ENCODE measurements around the gene EDN2.

The EDN2 gene

DNA sequence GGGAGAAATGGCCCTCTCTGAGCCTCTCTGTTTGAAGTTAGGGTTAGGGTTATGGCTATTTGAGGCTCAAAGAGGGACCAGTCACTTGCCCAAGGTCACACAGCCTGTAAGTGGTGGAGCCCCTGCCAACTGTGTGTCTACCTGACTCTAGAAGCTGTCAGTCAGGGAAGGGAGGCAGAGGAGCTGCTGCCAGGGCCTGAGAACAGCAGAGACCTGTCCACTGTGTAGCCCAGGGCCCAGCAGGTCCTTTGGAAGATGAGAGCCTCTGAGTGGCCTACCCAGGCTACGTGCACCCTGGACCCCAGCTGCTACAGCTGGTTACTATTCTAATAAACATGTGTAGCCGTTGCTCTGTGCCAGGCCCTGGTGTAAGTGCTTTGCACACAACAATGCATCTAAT is 15.1 kb upstream of the EDN2 start:
- TF ChIP-seq, protein P1, sequence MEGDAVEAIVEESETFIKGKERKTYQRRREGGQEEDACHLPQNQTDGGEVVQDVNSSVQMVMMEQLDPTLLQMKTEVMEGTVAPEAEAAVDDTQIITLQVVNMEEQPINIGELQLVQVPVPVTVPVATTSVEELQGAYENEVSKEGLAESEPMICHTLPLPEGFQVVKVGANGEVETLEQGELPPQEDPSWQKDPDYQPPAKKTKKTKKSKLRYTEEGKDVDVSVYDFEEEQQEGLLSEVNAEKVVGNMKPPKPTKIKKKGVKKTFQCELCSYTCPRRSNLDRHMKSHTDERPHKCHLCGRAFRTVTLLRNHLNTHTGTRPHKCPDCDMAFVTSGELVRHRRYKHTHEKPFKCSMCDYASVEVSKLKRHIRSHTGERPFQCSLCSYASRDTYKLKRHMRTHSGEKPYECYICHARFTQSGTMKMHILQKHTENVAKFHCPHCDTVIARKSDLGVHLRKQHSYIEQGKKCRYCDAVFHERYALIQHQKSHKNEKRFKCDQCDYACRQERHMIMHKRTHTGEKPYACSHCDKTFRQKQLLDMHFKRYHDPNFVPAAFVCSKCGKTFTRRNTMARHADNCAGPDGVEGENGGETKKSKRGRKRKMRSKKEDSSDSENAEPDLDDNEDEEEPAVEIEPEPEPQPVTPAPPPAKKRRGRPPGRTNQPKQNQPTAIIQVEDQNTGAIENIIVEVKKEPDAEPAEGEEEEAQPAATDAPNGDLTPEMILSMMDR (IDR thresholded peaks at IDR 0.05; ENCODE audit: borderline replicate concordance, insufficient read depth, low read depth, low read length) = no peak
- H3K4me3 ChIP-seq (ENCODE audit: low read depth, low read length) = no peak overlapping the region

DNA sequence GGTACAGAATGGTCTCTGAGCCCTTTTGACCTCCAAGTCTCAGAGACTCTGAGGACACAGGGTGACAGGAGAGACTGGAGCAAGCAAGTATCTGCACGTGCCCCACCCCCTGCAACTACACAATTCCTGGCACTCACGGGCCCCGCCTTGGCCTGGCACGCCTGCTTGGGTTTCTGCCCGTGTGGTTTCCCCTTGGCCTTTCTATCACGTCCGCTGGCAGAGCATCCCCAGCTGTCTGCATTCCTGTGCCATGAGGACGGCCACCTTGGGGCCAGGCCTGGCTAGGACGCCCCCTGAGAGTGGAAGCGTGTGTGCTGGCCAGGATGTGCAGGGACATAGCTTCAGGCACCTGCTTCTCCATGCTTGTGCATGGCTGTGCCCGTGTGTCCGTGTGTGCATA is 14.3 kb upstream of the EDN2 start:
- no peak overlapping the region for H3K4me3 ChIP-seq (ENCODE audit: low read depth, low read length)
- TF ChIP-seq, protein P1 (IDR thresholded peaks at IDR 0.05; ENCODE audit: borderline replicate concordance, insufficient read depth, low read depth, low read length) = no peak

DNA sequence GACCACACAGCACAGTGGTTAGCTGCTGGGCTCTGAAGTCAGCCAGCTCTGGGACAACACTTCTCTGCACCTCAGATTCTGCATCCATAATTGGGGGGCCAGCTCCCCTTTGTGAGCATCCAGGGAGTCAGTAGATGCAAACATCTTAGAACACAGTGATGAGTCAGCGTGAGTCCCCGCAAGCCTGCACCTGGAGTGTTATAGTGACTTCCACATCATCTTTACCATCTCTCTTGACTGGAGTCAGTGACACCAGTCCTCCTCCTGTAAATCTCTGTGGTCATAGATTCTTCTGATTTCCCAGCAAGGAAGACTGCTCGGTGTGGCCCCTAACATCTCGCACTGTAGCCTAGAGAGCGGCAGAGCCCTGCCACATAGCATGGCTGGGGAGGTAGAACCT is 13.9 kb upstream of the EDN2 start:
- TF ChIP-seq, protein P1 (IDR thresholded peaks at IDR 0.05; ENCODE audit: borderline replicate concordance, insufficient read depth, low read depth, low read length) = no peak
- H3K4me3 ChIP-seq (ENCODE audit: low read depth, low read length) = no peak overlapping the region

DNA sequence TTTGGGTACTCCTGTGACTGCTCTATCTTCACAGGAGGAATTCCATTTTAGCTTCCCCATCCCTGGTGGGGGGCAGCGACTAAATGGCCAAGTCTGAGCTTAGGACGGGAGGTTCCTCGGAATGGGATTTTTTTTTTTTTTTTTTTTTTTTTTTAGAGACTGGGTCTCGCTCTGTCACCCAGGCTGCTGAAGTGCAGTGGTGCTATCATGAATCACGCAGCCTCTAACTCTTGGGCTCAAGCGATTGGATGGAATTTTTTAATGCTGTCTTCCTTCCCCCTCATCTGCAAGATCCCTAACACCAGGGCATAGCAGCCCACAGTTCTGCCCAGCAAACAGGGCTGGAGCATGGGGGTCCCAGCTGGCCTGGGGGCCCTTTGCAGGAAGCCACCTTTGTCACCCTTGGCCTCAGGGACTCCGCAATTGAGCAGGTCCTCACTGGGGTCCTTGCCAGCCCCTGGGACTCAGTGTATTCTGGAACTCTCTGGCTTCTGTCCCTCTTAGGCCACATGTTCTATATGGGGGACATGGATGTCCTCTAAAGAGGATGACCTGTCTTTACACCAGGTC is 13.1 kb upstream of the EDN2 start:
- TF ChIP-seq, protein P1 (IDR thresholded peaks at IDR 0.05; ENCODE audit: borderline replicate concordance, insufficient read depth, low read depth, low read length) = no peak
- H3K4me3 ChIP-seq (ENCODE audit: low read depth, low read length) = no peak overlapping the region

DNA sequence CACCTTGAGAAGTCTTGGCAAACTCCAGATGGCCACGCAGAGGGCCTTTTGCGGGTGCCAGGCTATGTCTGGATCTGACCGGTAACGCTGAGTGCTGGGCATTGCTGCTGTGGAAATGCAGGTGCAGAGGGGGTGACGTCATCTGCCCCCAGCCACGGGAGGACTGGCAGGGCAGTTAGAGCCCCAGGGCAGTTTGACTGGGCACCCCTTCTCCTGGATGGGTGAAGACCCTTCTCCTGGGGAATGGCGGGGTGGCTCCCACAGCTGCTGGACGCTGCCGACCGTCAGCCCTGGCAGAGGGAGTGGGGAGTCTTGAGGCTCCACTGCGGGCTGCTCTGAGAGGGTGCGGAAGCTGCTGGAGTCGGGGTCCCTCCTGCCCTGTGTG is 12.6 kb upstream of the EDN2 start:
- TF ChIP-seq, protein P1 (IDR thresholded peaks at IDR 0.05; ENCODE audit: borderline replicate concordance, insufficient read depth, low read depth, low read length) = no peak
- no peak overlapping the region for H3K4me3 ChIP-seq (ENCODE audit: low read depth, low read length)

DNA sequence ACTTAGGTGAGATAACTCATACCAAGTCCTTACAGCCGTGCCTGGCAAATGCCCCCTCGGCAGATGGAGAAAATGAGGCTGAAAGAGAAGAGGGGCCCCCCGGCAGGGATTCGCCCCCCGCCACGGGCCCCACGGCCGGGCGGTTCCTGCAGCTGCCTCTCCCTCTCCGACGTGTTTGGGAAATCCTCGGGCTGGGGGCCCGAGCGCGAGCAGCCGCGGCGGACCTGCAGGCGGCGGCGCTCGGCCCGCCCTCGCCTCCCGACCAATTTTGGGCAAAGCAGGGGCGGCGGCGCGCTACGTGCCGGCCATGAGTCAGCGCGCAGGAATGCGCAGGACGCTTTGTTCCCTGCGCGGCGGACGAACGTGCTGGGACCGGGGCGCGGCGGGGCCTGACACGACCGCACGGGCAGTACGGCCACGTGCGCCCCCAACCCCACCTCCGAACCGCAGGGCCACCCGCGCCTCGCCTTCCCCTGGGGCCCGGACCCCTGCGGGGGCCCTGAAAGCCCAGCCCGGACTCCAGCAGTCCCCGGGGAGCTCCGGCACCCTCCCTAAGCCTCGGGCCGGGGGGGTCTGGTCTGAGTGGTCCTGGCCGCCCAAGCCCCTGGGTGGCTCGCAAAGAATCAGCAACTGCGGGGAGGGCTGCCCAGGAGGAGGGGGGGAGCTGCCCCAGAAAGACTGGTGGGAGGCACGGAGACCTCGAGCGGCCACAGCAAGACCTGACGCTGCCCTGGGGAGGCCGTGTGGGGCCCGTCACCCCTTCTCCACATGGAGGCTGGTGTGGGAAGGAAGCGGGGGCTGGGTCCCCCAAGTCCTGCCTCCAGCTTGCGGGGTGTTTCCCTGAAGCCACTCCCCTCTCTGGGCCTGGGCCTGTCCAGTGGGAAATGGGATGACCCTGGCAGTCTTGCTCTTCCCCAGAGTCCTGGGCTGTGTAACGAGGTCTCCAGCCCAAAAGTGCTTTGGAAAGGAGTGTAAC is 11.9 kb upstream of the EDN2 start:
- peak overlapping the region; percentile 29 for H3K4me3 ChIP-seq (ENCODE audit: low read depth, low read length)
- TF ChIP-seq, protein P1 (IDR thresholded peaks at IDR 0.05; ENCODE audit: borderline replicate concordance, insufficient read depth, low read depth, low read length) = no peak
